HG02938 (cell line): ENCODE results near the gene PTPRN2.

Source experiments
- ATAC-seq: cut with Tn5 transposase; IDR thresholded peaks from one replicate; pipeline ENCODE4 v1.9.1; 2021; ENCODE audit warnings: mild to moderate bottlenecking, moderate library complexity; ENCODE audit not compliant: unreplicated experiment

Gene PTPRN2

DNA sequence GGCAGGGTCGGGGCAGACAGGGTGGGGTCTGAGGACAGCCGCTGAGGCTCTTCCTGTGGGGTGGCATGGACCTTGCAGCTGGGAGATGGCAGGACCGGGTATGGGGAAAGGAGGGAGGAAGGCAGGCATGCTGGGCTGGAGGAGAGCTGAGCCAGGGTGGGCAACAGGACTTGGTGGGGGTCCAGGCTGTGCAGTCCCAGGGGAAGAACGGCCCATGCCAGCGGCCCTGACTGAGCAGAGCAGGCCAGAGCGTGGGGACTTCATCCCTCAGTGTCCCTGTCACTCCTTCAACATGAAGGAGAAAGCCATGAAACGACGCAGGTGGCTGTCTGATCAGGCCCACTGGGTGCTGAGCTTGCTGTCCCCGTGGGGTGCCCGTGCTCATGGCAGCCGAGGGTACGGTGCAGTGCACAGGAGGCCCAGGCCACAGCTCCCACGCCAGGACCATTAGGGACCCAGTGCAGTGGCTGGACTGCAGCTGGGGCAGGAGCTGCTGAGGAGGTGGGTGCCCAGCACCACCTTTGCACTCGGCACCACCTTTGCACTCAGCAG, 519.6 kb downstream of the PTPRN2 start:
- ATAC-seq = no peak

DNA sequence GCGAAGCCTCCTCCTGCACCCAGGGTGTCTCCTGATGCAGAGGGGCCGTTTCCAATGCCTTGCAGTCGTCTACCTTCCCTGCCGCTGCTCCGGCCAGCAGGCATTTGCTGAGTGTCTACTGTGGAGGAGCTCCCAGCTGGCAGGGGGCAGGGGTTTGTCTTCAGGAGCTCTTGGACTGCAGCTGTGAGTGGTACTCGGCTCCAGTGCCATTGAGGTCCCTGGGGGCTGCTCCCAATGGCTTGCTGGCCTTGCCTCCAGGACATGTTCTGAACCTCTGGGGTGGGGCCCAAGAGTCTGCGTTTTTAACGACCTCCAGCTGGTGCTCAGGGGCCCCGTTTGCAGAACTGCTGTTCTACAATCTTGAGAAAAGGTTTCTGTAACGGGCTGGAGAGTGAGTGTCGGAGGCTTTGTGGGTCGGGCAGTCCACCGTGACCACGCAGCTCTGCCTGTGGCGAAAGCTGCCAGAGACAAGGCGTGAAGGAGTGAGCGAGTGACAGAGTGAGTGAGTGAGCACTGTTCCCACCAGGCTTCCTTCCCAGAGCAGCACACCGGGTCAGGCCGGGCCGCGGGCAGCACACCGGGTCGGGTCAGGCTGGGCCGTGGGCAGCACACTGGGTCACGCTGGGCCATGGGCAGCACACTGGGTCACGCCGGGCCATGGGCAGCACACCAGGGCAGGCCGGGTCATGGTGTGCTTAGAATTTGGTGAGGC, 520.2 kb downstream of the PTPRN2 start:
- ATAC-seq = no peak

- no peak for ATAC-seq
Measured at GRCh38 chr7:158066085-158066484, 521.5 kb downstream of the PTPRN2 start.

DNA sequence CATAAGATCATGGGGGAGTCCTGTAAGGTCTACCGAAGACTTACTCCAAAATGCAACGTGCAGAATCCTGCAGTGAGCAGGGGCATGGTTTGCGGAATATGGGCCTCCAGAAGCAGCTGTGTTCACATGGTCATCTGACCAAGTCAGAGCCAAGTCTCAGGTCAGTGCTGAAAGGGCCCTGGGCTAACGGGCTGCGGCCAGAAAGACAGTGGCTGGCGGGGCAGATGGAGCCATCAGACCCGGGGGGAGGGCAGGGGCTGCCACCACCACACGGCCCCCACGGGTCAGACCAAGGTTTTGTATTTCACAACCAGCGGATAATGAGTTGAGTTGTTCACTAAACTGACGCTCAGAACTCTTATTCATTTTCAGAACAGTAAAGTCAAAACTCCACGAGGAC, 522.3 kb downstream of the PTPRN2 start:
- ATAC-seq = no peak

- ATAC-seq = no peak
Measured at GRCh38 chr7:158064631-158065030, 523.0 kb downstream of the PTPRN2 start.

GRCh38 chr7:158063850-158064610, 523.6 kb downstream of the PTPRN2 start:
- no peak for ATAC-seq

- no peak for ATAC-seq
Measured at GRCh38 chr7:158062661-158063060, 525.0 kb downstream of the PTPRN2 start.

DNA sequence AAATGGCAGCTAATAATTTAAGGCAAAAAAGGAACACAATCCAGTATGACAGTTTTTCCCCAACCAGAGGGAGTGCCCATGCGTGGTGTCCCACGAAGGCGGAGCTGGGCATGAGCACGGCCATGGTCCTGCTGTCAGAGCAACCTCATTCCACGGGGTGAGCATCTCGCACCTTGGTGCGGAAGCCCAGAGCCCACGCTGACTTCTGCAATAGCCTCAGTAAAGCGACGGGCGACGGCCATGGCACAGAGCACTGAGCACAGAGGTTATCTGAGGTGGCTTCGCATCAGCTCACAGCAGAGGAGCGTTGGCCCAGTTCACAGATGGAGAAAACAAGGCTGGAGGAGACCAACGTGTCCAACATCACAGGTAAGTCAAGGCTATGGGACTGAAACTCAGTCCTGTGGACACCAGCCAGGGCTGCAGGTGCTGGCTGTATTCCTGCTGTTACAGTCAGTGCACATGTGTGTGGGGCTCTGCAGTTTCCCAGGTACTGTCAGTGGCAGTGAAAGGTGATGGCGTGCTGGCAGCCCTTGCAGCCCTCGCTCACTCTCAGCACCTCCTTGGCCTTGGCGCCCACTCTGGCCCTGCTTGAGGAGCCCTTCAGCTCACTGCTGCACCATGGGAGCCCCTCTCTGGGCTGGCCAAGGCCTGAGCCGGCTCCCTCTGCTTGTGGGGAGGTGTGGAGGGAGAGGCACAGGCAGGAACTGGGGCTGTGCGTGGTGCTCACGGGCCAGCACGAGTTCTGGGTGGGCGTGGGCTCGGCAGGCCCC, 525.6 kb downstream of the PTPRN2 start:
- ATAC-seq = no peak

GRCh38 chr7:158061026-158061630, 526.5 kb downstream of the PTPRN2 start:
- no peak for ATAC-seq

DNA sequence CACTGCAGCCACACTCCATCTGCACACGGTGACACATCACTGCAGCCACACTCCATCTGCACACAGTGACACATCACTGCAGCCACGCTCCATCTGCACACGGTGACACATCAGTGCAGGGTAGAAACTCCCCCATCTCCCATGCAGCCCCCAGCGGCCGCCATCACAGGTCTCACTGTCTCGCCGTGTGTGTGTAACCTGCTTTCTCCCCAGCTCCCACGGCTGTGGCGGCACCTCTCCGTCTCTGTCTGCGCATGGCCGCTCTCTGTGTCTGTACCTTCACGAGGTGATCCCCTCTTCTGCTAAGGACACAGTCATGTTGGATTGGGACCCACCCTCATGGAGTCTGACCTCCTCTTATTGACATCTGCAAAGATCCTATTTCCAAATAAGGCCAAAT, 527.4 kb downstream of the PTPRN2 start:
- no peak for ATAC-seq

DNA sequence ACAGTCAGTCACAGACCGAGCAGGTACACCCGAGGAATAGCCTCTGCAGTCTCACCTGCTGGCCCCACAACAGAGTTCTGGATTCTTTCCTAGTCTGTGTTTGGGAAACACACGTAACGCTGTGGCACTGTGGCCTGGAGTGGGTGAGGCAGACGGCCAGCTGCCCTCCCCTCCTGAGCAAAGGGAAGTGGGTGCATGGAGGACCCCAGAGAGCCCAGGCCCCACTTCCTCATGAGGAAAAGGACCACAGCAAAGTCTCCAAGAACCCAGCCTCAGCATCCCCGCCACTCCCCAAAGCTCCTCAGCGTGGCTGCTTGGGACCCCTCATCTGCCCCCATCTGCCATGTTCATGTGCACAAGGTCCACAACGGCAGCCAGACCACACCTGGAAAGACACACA, 530.2 kb downstream of the PTPRN2 start:
- no peak for ATAC-seq

DNA sequence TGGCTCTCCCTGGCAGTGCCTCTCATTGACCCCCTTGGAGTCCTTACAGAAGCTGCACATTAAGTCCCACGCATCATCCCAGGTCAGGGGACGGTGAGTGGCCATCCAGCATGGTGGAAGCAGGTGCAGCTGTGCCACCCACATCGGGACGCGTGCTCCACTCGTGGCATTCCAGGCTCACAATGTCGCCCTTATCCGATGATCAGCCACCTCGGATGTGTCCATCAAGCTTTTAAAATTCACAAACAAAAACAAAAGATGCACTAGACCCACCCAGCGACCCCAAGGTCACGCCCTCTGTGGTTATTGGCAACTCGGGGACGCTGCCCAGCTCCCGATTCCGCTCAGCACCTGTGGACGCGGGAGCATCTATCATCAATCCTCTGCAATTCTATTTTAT, 530.9 kb downstream of the PTPRN2 start:
- ATAC-seq = no peak

- ATAC-seq = no peak
Measured at GRCh38 chr7:158055726-158056510, 531.7 kb downstream of the PTPRN2 start.

GRCh38 chr7:158054611-158055010, 533.0 kb downstream of the PTPRN2 start:
- ATAC-seq = no peak

- no peak for ATAC-seq
Measured at GRCh38 chr7:158054081-158054480, 533.5 kb downstream of the PTPRN2 start.

- no peak for ATAC-seq
Measured at GRCh38 chr7:158053183-158053915, 534.3 kb downstream of the PTPRN2 start.

GRCh38 chr7:158052381-158053060, 535.1 kb downstream of the PTPRN2 start:
- ATAC-seq = no peak

GRCh38 chr7:158051776-158052175, 535.8 kb downstream of the PTPRN2 start:
- ATAC-seq = no peak
